Tibial nerve (tissue), 4 donors: ENCODE results near the gene FCHSD2.

Experiments used
- EP300 ChIP-seq, 2 donors: sonication (generic); formaldehyde crosslinking; IDR thresholded peaks; one replicate each; pipeline ENCODE4 v1.6.1; 2017; ENCODE audit warnings: antibody characterized with exemption in 2 of 2, mild to moderate bottlenecking in 1 of 2
- TF ChIP-seq, protein P1 (sequence below), 5 experiments: fragments of 200-600 bp in 3 of 5; fragments of 450-650 bp in 2 of 5; sonication (generic) in 3 of 5; IDR thresholded peaks; one replicate each; pipeline ENCODE4 v1.5.1; 2016 to 2019; ENCODE audit warnings: antibody characterized with exemption in 5 of 5, mild to moderate bottlenecking in 3 of 5, moderate library complexity in 2 of 5

DNA sequence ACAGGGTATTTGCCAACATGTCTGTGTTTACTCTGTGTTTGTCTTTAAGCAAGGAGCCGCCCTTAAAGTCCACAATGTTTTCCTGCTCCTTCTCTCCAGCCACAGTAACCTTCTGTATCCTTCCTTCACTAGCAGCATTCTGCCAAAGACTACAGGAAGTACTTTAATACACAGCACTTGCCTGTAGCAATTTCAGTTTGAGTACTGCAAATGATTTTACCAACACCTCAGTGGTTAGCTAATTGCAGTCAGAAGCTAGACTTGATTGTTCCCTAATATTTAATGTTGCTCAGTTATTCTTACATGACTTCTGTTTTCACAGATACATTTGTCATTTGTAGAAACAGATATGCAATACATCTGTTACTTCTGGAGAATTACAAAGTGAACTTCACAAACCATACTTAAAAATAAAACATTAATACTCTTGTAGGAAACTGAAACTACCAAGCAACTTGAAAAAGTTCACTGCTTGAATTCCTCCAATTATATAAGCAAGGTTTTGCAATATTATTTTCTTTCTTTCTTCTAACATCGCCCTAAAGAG lies 69.1 kb downstream of the FCHSD2 start:
- TF ChIP-seq, protein P1, sequence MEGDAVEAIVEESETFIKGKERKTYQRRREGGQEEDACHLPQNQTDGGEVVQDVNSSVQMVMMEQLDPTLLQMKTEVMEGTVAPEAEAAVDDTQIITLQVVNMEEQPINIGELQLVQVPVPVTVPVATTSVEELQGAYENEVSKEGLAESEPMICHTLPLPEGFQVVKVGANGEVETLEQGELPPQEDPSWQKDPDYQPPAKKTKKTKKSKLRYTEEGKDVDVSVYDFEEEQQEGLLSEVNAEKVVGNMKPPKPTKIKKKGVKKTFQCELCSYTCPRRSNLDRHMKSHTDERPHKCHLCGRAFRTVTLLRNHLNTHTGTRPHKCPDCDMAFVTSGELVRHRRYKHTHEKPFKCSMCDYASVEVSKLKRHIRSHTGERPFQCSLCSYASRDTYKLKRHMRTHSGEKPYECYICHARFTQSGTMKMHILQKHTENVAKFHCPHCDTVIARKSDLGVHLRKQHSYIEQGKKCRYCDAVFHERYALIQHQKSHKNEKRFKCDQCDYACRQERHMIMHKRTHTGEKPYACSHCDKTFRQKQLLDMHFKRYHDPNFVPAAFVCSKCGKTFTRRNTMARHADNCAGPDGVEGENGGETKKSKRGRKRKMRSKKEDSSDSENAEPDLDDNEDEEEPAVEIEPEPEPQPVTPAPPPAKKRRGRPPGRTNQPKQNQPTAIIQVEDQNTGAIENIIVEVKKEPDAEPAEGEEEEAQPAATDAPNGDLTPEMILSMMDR (IDR thresholded peaks at IDR 0.05): no peak
- TF ChIP-seq EP300 (IDR thresholded peaks at IDR 0.05): peak in 1 of 2 donors; percentile 18
